IPS DF 4.7 (cell line): Measurements from ENCODE around the gene SLC6A8.

Source experiments
- DNase-seq: peaks from one replicate; pipeline ENCODE4 v3.0.0-alpha.2; 2013; ENCODE audit warnings: low spot score; ENCODE audit errors: extremely low read depth

Gene SLC6A8

GRCh38 chrX:153648358-153649177 lies 39.2 kb upstream of the SLC6A8 start:
- DNase-seq: no peak

- DNase-seq: no peak
Measured at GRCh38 chrX:153649178-153649914, 38.4 kb upstream of the SLC6A8 start.

GRCh38 chrX:153649915-153650782 lies 37.6 kb upstream of the SLC6A8 start:
- no peak for DNase-seq

- no peak for DNase-seq
Measured at GRCh38 chrX:153650959-153651358, 36.8 kb upstream of the SLC6A8 start.

- DNase-seq: no peak
Measured at GRCh38 chrX:153651540-153652079, 36.1 kb upstream of the SLC6A8 start.

GRCh38 chrX:153653556-153653955 lies 34.2 kb upstream of the SLC6A8 start:
- no peak for DNase-seq

- DNase-seq: no peak
Measured at GRCh38 chrX:153657161-153657560, 30.6 kb upstream of the SLC6A8 start.

- no peak for DNase-seq
Measured at GRCh38 chrX:153659268-153659667, 28.5 kb upstream of the SLC6A8 start.

GRCh38 chrX:153662266-153662665 lies 25.5 kb upstream of the SLC6A8 start:
- DNase-seq: no peak

- DNase-seq: no peak
Measured at GRCh38 chrX:153665726-153666306, 21.9 kb upstream of the SLC6A8 start.

- DNase-seq: no peak
Measured at GRCh38 chrX:153667281-153667955, 20.3 kb upstream of the SLC6A8 start.

GRCh38 chrX:153667956-153668396 lies 19.8 kb upstream of the SLC6A8 start:
- no peak for DNase-seq

GRCh38 chrX:153668423-153669173 lies 19.1 kb upstream of the SLC6A8 start:
- DNase-seq: no peak

- no peak for DNase-seq
Measured at GRCh38 chrX:153669174-153669890, 18.4 kb upstream of the SLC6A8 start.

- no peak for DNase-seq
Measured at GRCh38 chrX:153669901-153670731, 17.6 kb upstream of the SLC6A8 start.

- no peak for DNase-seq
Measured at GRCh38 chrX:153670748-153671588, 16.8 kb upstream of the SLC6A8 start.
